CD1c-positive myeloid dendritic cell (primary cell): Measurements from ENCODE around the gene PRRX1.

Source experiments
- DNase-seq: peaks from one replicate; pipeline ENCODE4 v3.0.0-alpha.2; 2016; ENCODE audit errors: extremely low spot score

The PRRX1 gene

GRCh38 chr1:170664093-170664827, at the start of gene PRRX1:
TSS of gene PRRX1 (plus strand) at chr1:170664131. CDS start at chr1:170664219, 88 bp downstream.
- no peak for DNase-seq

- DNase-seq = no peak
These were observed 46.2 kb upstream of the PRRX1 start for GRCh38 chr1:170617591-170618330.

GRCh38 chr1:170618421-170618820, 45.5 kb upstream of the PRRX1 start:
- DNase-seq = no peak

GRCh38 chr1:170619241-170620028, 44.5 kb upstream of the PRRX1 start:
- no peak for DNase-seq

DNA sequence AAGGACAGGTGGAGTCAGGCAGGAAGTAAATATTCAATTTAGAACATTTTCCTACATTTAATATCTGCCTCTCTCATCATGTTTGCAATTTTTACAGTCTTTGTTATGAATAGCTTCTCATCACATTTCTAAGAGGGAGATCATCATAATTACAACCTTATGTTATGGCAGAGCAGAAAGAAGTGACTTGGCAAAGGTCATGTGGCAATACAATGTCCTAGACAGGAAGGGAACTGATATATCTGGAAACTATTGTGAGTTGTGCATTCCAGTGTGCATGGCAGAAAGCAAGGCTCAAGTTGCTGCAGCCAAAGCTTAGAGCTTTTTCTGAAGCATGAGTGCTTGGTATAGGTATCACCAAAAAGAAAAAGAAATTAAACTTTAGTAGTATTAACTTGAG, 43.8 kb upstream of the PRRX1 start:
- DNase-seq = no peak

DNA sequence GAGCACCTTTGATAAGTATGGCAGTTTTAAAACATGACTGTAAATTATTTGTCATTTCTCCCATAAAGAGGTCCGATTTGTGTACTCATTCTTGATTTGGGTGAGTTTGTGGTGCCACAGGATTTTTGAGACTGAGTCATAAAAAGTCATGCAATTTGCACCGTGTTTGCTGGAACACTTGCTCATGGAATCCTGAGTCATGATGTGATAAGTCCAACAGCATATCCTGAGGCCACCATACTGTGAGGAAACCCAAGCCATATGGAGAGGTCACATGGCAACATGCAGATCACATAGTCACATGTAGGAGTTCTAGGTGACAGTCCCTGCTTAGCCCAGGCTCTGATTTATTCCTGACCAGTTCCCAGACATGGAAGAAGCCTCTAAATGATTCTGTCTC, 40.8 kb upstream of the PRRX1 start:
- DNase-seq = no peak

- no peak for DNase-seq
These were observed 39.8 kb upstream of the PRRX1 start for GRCh38 chr1:170624146-170624545.

DNA sequence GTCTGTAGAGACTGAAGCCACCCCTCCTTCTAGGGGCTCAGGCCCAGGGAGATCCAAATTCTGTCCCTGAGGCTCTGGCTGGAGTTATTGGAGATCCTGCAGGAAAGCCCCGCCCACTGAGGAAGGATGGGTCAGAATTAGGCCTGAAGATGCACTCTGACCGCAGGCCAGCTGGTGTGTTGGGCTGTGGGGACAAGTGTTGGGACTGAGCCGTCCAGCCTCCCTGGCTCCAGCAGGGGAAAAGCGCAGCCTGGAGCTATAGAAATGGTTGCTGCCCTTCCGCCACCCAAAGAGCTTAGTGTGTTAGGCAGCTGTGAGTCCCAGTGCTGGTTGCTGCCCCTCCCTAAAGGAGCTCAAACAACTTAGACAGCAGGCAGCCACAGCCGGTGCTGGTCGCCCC, 33.0 kb upstream of the PRRX1 start:
- DNase-seq = no peak

DNA sequence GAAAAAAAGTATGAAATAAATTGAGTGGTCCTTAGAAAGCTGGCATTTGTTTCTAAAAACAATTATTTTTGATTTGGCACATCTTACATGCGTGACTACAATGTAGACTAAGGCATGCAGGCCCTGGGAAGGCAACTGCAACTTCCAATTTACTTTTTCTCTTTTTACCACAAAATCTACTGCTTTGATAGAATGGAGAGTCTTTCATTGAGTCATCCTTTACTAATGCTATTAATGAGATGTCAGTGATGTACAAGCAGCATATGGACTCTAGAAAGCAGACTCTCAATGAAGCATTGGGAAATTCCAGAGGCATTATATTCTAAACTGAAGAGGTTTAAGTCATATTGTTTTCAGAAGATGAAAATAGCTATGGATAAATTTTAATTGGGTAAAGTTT, 29.6 kb upstream of the PRRX1 start:
- no peak for DNase-seq

- no peak for DNase-seq
These were observed 29.0 kb upstream of the PRRX1 start for GRCh38 chr1:170634824-170635410.

- DNase-seq = no peak
These were observed 23.4 kb upstream of the PRRX1 start for GRCh38 chr1:170640581-170640980.

- no peak for DNase-seq
These were observed 6.6 kb upstream of the PRRX1 start for GRCh38 chr1:170657275-170657853.

DNA sequence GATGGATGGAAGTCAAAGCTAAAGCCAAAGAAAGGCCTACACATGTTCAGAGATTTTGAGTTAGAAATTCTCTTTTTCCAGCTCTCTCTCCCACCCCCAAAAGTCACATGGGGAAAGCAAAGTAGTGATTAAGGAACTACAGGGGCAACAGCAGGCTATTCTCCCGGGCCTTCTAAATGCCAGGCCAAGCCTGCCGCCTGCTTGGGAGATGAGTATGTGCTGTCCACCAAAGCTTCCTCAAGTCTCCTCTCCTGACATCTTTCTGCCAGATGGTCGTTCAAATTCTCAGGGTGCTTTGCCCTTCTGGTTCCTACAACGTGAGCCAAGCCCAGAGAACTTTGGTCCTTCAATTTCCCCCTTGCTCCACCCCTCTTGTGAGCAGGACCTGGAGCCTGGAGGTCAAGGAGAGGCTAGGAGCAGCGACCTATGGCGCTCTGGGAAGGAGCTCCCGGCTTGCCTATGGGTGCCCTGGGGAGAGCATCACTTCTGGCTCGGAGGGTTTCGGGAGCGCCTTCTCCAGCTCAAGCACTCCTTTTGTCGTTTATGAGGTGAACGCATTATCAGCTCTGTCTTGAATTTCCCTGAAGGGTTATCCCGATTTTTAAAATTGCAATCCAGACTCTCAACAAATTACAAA, 4.4 kb upstream of the PRRX1 start:
- no peak for DNase-seq

- DNase-seq = no peak
These were observed 3.6 kb upstream of the PRRX1 start for GRCh38 chr1:170660281-170660713.

- DNase-seq = no peak
These were observed 2.9 kb upstream of the PRRX1 start for GRCh38 chr1:170660871-170661645.

GRCh38 chr1:170661646-170662411, 2.1 kb upstream of the PRRX1 start:
- no peak for DNase-seq

DNA sequence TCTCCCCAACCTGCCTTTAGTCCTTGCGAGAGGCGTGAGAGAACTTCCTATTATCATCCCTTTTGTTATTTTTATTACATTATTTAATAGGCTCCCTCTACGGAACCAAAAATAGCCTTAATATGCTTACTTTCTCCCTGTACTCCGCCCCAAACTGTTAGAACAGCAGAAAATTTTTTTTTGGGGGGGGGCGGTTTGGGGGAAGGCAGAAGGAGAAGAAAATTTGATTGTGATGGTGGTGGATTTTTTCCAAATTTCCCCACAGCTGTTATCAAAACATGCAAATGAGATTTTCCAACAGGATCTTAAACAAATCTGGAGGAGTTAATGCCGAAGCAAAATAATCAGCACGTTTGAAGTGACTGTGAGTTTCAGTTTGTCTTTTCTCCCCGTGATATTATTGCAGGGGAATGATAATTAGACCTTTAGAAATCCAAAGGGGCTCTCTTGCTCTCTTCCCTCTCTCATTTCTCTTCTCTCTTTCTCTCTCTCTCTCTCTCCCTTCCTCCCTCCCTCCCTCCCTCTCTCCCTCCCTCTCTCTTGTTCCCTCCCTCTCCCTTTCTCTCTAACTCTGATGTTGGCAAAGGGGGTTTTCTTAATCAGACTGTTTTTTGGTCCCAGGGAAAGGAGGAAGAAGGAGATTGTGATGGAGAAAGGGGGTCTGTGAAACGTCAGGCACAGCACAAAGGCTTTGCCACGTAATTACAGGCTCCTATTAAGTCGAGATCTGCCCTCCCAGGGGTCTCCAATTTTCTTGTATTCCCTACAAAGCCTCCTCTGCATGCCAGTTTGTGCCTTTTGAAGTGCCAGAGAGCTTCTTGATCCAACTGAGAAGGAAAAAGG, 1.1 kb upstream of the PRRX1 start:
- no peak for DNase-seq

- no peak for DNase-seq
These were observed 383 bp upstream of the PRRX1 start for GRCh38 chr1:170663404-170664092.
